ENCODE measurements around the gene LYL1. TPM values are rescaled to one million over a fixed set of nuclear protein-coding genes. Genes with fewer than 3 reads are reported as not detected.

LYL1 gene
- total and polyA plus RNA-seq, 2 of the 13 experiments (the other 11 are each of a cell fraction or from before 2014, with no cell fraction given) = 0.75 to 0.92 TPM

- no peak for TF ChIP-seq TBL1XR1 (IDR thresholded peaks at IDR 0.05; ENCODE audit: borderline replicate concordance, low read length, partially characterized antibody)
- no peak for TF ChIP-seq CCAR2 (optimal IDR thresholded peaks at IDR 0.05; ENCODE audit: low read depth, low read length)
- no peak for TF ChIP-seq CERS6 (CRISPR knock-in tag; IDR thresholded peaks at IDR 0.05)
- no peak for TF ChIP-seq TCF7 (IDR thresholded peaks at IDR 0.05; ENCODE audit: low read depth)
- TF ChIP-seq JARID2 (CRISPR knock-in tag; IDR thresholded peaks at IDR 0.05; ENCODE audit: insufficient replicate concordance) = no peak
- 0 out of 2 replicates have a peak, but pooled peaks have one; percentile 33 for TF ChIP-seq THAP9 (CRISPR knock-in tag; IDR thresholded peaks at IDR 0.05; ENCODE audit: borderline replicate concordance)
- TF ChIP-seq RXRA (CRISPR knock-in tag; IDR thresholded peaks at IDR 0.05) = peak; percentile 20; the same call in 1 of the 2 replicates
- no peak for TF ChIP-seq GMEB2 (CRISPR knock-in tag; IDR thresholded peaks at IDR 0.05; ENCODE audit: low read depth)
- no peak for TF ChIP-seq ZBTB40 (IDR thresholded peaks at IDR 0.05)
- TF ChIP-seq ZBTB40 (CRISPR knock-in tag; IDR thresholded peaks at IDR 0.05) = no peak
- TF ChIP-seq CTCF (CRISPR knock-in tag; IDR thresholded peaks at IDR 0.05) = peak; percentile 98
- TF ChIP-seq HDAC1 (CRISPR knock-in tag; IDR thresholded peaks at IDR 0.05) = no peak
These were observed 9.1 kb downstream of the LYL1 start (continued) for GRCh38 chr19:13093407-13094105.
